CD4-positive, alpha-beta T cell treated with Interleukin-21 for 1 hour (primary cell): Measurements from ENCODE around the gene CCNE1.

Experiments
- DNase-seq: peaks from one replicate; pipeline ENCODE4 v3.0.0-alpha.2; 2020

CCNE1 gene

DNA sequence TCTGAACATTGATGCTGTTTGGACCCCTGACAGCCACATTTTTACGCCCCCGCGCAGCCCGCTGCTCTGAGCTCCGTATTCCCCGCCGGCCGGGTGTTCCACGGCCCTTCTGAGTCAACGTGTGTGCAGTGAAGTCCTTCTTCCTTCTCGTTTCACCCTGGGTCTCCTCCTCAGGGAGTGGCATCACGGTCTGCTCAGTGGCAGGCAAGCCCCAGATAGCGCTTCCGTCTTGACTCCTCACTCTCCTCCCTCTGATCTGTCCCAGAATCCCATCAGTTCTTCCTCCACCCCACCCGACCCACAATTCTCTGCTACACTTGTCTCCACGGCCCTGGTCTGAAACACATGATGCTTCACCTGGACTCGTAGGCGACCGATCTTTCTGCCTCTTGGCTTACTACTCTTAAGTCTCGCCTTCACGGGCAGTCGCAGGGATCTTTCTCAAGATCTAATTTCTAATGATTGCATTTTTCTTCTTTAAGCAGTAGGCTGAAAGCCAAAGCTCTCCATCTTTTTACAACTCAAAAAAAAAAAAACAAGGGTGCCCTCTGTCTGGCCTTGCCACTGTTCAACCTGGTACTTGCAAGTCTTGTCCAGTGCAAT lies 33.9 kb downstream of the CCNE1 start:
- peak; percentile 22 for DNase-seq

DNA sequence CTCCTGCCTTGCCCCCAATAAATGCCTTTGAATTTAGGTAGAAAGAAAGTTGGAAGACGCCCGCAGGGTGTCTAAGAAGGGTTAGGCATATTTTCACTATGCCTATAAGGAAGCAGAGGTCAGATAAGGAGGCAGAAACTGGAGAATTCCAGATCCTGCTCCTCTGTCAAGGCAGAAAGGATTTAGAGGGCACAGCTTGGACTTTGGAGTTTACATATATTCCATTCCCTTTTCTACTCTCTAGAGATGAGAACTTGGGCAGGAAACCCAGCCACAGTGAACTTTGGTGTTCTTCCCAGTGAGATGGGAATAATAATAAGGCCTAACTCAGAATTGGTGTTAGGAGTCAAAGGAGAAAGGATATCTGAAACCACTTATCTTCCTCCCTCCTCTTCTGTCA lies 37.4 kb downstream of the CCNE1 start:
- no peak for DNase-seq

DNA sequence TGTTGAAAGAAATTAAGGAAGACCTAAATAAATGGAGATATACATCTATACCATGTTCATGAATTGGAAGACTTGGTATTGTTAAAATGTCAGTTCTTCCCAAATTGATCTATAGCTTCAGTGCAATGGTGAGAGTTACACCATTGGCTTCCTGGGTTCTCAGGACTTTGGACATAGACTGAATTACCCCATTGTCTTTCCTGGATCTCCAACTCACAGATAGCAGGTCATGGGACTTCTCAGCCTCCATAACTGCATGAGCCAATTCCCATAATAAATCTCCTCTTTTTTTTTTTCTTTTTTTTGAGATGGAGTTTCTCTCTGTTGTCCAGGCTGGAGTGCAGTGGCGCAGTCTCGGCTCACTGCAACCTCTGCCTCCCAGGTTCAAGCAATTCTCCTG lies 38.7 kb downstream of the CCNE1 start:
- DNase-seq: no peak

DNA sequence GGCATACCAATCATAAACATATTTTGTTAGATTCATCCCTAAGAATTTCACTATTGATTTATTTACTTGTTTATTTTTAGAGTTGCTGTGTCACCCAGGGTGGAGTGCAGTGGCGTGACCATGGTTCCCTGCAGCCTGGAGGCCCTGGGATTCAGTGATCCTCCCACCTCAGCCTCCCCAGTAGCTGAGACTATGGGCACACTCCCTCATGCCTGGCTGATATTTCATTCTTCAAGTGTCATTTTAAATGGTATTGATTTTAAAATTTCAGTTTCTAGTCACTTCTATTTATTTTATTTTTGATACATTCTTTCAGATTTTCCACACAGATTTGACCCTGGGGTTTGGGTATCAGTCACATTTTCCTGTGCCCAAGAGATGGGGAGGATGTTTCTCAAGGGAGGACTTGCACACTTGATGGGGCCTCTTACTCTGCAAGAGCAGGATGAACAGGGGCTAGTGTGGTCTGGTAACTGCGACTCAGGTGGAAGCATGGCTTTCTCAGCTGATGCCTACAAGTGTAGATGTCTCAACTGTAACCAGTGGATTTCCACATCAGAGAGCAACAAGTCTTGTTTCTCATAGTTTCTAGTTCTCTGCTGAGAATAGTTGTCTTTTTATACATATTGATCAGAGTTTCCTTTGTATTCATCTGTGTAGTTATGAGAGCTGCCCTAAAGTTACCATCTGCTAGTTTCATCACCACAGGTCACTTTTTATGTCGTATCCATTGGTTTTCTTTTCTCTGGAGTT lies 40.2 kb downstream of the CCNE1 start:
- DNase-seq: no peak

DNA sequence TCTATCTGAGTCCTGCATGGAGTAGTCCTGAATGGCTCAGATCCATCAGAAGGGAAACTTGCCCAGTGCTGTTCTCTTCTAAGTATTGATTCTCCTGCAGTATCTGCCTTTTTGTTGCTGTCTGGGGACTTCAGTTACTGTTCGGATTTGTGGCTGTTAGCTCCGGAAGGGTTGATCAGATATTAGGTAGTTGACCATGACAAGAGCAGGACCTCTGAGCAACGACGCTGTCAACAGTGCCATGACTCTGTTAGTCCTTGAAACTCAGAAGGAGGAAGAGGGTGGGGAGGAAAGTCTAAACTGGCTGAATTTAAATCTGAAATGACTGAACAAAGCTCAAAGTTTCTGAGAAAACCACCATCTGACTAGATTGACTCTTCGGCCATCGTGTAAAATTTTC lies 42.2 kb downstream of the CCNE1 start:
- DNase-seq: no peak

DNA sequence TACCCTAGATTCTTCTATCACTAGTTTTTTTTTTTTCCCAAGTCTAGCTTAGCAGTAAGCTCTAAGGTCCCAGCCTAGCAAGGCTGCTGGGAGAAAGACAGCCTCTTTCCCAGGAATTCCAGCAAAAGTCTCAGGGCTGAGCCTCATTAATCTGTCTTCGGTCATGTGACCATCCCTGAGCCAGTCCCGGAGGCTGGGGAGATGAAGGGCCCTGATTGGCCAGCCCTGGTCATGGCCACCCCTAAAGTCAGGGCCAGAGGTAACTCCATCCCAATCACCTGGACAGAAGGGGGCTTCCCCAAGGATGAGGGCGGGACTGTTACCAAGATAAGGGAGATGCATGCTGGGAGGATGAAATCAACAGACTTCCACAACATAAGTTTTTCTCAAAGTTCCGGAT lies 43.3 kb downstream of the CCNE1 start:
- DNase-seq: no peak

DNA sequence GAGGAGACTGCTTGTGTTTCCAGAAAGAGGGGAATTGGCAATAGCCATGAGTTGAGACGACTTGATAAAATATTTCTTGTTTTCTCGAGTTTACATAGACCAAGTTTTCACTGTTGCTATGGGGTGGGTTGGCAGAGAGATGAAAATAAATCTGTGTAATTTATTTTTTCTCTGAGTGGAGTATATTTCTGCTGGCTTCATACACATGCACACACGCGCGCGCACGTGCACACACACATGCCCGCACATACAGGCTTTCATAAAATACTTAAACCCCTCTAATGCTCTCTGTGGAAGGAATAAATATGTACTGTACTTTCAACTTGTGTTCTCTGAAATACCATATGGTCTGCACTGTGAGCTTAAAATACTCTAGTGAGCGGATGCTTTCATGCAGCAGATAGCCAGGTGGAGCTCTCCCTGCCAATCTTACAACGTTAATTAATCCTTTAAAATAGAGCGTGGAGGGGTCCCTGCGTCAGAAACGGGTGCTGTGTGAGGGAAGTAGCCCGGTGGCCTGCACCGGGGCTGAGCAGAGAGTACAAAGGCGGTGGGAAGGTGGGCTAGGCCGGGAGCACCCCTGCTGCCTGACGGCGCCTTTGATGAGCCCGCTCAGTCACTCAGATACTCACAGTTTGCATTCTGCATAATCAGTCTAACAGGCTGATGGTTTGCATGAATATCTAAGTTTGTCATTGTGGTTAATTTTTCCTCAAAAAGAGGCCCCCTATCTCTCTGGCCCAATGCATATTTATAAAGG lies 44.1 kb downstream of the CCNE1 start:
- no peak for DNase-seq

DNA sequence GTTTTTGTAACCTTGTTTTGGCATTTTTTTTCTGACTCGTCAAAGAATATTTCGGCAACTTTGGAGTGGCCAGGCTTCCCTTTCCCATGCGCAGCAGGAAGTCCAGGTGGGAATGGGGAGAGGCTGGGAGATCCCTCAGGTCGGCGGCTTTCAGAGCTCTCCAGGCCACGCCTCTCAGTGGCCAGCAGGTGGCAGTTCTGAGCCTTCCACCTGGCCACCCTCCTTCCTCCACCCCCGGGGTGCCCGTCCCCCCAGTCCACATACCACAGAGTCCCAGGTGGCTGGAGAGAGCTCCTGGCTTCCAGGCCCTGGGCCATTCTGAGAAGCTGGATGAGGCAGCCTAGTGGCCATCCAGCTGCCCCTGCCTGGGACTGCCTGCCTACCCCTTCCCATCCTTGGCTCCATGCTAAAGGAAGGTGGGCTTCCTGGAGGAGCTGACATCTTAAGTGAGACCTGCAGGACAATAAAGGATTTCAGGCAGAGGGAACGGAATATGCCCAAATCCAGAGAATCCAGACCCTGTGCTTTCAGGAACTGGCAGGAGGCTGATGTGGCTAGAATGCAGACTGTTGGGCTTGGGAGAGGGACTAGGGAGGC lies 46.3 kb downstream of the CCNE1 start:
- peak; percentile 41 for DNase-seq

DNA sequence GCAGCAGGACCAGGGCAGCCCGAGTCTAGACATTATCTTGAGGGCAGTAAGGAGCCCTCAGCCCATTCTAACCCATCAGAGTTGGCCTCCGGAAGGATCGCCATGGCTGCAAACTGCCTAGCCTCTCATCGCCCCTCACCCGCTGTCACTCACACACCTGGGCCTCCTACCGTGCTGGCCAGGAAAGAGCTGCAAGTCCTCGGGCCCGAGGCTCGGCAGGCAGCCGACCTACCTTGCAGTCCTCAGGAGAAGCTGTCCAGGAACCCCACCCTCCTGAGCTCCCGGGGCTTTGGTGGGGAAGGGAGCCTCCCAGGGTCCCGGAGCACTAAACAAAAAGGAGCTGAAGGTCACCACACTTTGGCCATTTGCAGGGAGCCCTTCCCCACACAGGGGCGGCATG lies 46.8 kb downstream of the CCNE1 start:
- no peak for DNase-seq

DNA sequence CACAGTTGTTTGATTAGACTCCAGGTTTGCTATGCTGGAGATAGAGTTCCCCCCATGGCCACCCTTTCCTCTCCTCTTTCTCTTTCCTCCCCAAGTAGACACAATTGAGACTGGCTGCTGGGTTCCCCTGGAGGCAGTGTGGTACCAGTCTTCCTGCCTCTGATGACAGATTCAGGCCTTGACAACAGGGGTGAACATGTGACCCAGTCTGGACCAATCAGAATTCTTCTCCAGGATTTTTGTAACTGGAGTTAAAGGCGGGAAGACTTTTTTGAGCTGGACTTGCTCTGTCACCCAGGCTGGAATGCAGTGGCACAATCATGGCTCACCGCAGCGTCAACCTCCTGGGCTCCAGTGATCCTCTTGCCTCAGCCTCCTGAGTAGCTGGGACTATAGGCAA lies 48.7 kb downstream of the CCNE1 start:
- no peak for DNase-seq

DNA sequence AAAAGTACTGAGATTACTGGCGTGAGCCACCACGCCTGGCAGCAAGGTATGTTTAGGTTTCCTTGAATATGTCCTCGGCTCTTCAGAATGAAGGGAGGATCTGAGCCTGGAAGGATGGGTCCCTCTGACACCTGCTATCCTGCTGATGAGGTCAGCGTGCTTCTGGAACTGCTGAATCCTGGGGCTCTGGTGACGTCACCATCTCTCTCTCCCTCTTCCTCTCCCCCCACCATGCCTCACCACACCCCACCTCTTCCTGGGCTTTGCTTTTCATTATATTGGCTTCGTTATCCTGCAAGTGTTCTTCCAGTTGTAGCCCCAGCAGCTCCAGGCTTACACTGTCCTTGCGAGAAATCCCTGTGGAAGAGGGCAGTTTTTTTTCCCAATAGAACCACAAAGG lies 49.8 kb downstream of the CCNE1 start:
- no peak for DNase-seq

DNA sequence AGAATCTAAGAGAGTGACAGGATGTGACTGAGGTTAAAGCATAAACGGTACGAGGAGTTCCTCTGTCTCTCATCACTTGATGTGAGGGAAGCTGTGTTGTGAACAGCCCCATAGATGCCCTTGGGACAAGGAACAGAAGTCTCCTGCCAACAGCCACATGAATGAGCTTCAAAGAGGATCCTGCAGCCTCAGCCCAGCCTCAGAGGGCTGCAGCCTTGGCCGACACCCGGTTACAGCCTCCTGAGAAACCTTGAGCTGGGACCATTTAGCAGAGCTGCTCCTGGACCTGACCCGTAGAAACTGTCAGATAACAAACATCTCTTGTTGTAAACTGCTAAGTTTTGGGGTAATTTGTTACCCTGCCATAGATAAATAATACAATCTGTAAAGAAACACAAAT lies 54.2 kb downstream of the CCNE1 start:
- DNase-seq: no peak

DNA sequence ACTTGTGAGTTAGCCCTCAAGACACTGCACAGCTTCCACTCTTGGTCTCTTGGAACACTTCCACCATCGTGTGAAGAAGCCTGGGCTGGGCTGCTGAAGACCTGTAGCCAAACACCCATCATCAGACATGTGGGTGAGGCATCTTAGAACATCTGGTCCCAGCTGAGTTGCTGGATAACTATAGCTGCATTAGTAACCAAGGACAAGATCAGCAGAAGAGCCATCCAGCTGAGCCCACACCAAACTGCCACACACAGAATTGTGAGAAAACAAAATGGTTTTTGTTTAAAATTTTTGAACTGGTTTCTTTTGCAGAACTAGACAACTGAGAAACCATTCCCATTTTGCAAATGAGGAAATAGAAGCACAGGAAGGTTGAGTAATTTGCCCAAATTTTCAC lies 56.2 kb downstream of the CCNE1 start:
- DNase-seq: no peak

DNA sequence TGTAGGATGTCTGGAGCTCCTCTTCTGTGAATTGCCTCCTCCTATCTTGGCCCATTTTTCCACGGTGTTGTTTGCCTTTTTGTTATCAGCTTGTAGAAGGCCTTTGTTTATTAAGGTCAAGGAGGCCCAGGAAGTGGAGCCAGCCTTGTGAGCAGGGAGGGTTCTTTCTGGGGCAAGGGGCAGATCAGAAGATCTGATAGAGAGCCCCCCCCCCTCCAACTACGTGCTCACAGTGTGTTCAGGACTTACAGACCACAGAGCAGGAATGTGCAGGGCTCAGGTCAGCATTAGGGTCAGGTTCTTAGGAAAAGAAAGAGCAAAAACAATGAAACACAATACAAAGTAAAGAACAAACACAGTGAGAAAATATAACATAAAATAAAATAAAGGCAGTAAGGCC lies 59.4 kb downstream of the CCNE1 start:
- no peak for DNase-seq

DNA sequence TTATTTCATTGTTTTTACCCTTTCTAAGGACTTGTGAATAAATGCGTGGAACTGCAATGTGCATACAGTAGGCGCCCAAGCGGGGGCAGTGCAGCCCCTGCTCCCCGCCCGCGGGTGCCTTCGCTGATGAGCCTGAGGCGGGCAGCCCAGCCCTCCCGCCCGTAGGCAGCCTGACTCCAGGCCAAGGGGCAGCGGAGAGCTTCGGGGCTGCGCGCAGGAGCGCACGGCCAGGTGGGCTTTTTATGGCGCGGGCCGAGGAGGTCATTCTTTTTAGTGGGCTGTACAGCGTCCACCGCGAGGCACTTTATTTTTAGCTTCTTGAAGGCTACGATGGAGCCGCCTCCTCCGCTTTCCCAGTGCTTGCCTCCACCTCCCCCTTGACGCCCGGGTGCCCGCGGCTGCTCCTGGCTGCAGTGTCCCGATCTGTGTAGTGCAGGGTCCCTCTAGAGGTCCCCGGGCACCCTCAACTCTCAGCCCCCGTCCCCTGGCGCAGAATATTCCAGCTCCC lies 60.5 kb downstream of the CCNE1 start:
- DNase-seq: no peak

DNA sequence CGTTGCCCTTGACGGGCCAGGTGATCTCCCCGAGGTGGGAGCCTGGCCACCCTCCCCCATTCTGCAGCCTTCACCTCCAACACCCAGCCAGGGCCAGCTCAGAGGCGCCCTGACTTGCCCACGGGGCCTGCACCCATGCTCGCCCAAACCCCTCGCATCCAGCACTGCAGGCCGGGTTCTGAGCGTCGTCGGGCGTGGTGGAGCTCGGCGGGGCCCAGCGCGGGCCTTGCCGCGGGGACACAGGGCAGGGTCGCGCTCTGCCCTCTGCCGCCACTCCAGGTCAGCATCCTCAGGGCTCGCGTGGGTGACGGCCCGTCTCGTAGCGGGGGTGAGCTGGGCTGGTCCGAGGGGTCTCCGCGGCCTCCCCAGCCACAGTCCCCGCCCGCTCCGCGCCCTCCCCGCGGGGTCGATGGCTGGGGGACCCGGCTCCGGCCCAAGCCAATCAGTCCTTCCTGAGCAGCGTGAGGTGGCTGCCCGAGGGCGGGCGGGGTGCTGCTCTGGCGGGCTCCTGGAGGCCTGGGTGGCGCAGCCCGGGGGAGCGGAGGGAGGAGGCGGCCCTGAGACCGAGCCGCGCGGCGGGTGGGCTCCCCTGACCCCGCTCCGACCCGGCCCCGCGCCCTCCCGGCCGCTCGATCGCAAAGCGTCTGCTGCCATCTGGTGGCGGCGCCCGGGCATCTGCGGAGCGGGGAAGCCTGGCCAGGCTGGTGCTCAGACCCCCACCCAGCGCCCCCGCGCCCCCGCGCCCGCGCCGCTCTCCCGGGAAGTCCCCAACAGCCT lies 61.4 kb downstream of the CCNE1 start:
- peak; percentile 68 for DNase-seq
